SH-SY5Y (cell line): ENCODE data around the gene ERAS.

Source experiments
- GATA2 ChIP-seq: IDR thresholded peaks from 2 replicates; pipeline ENCODE4 v1.6.1; 2011; ENCODE audit warnings: mild to moderate bottlenecking, low read depth, low read length
- GATA3 ChIP-seq: IDR thresholded peaks from 2 replicates; pipeline ENCODE4 v1.6.1; 2011; ENCODE audit warnings: low read depth, mild to moderate bottlenecking, low read length, moderate library complexity

DNA sequence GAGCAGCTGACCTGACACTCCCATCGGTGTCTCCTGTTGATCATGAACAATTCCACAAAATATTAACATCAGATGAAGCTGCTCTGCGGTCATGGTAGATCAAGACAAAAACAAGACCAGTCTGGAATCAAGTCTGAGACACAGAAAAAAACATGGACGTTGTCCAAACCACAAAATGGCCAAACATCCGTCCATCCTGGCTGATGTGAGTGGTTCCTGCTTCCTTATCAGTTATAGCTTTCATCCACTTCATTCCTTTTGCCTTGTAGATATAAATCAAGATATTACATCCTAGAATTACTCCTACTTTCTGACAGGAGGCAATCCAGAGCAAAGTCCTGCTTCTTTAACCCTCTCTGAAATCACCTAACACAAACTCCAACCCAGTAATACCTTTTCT, 37.9 kb downstream of the ERAS start:
- TF ChIP-seq GATA2 (no peak), GATA3 (no peak)
